ENCODE data around the gene DYRK2. TPM values are rescaled to one million over a fixed set of nuclear protein-coding genes. Genes with fewer than 3 reads are reported as not detected.

Gene DYRK2
- total and polyA plus RNA-seq, 2 experiments from 2014 or later, result 7.1 to 34.1 TPM

DNA sequence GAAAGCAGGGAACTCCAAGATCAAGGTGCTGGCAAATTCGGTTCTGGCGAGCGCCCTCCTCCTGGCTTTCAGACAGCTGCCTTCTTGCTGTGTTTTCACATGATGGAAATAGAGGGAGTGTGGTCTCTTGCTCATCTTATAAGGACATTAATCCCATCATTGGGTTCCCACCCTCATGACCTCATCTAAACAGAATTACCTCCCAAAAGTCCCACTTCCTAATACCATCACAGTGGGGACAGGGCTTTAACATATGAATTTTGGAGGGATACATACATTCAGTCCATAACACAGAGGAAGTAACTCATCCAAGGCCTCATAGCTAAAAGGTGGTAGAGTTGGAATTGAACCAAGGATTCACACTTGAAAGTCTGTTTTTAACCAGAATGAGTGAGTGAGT is 28.6 kb downstream of the DYRK2 start:
- Histone ChIP-seq H4K20me1 (replicated peaks; ENCODE audit: insufficient read depth) (no peaks in the 10 kb centered on the region), H3K4me1 (ENCODE audit: insufficient read depth) (no peaks in the 10 kb centered on the region), H3F3A (replicated peaks; ENCODE audit: low read depth) (no peaks in the 10 kb centered on the region), H3K27ac (ENCODE audit: low read depth) (no peak overlapping the region), H3K27me3 (ENCODE audit: insufficient read depth) (no peaks in the 10 kb centered on the region), H3K9me2 (ENCODE audit: insufficient read depth) (peaks cover 2% of the 10 kb centered on the region; the same call in 1 of the 2 replicates), H3K36me3 (ENCODE audit: insufficient read depth) (peaks cover 9% of the 10 kb centered on the region; the same call in 1 of the 2 replicates), H3K79me2 (replicated peaks; ENCODE audit: insufficient read depth) (no peaks in the 10 kb centered on the region), H2AFZ (no peak overlapping the region), H3K4me2 (no peak overlapping the region), H3K4me3 (no peak overlapping the region)
- no peak overlapping the region for H3K27ac Mint-ChIP-seq
- no peak overlapping the region for H3K4me3 Mint-ChIP-seq
- ATAC-seq (no peak), DNase-seq (ENCODE audit: low spot score) (no peak)
- H3K27me3 Mint-ChIP-seq (ENCODE audit: insufficient read depth, low read depth, poor library complexity), result peaks cover 4% of the 10 kb centered on the region
- TF ChIP-seq EZH2phosphoT487 (IDR thresholded peaks at IDR 0.05; ENCODE audit: unreplicated experiment) (no peak), STAT1 (IDR thresholded peaks at IDR 0.05; ENCODE audit: unreplicated experiment) (no peak), EZH2 (IDR thresholded peaks at IDR 0.05; ENCODE audit: low read depth, unreplicated experiment) (no peak), ZNF331 (CRISPR knock-in tag; IDR thresholded peaks at IDR 0.05; ENCODE audit: low read depth) (no peak), CTCF (conservative IDR thresholded peaks at IDR 0.05; ENCODE audit: low read depth in 2 of 2) (no peak), CREB1 (CRISPR knock-in tag; IDR thresholded peaks at IDR 0.05; ENCODE audit: low read depth) (no peak), ZNF114 (CRISPR knock-in tag; IDR thresholded peaks at IDR 0.05) (no peak), NANOG (IDR thresholded peaks at IDR 0.05; ENCODE audit: borderline replicate concordance) (no peak), REST (IDR thresholded peaks at IDR 0.05; ENCODE audit: unreplicated experiment) (no peak), ZNF462 (CRISPR knock-in tag; IDR thresholded peaks at IDR 0.05) (no peak), POLR2AphosphoS5 (IDR thresholded peaks at IDR 0.05; ENCODE audit: low read depth) (no peak), JUNB (IDR thresholded peaks at IDR 0.05; ENCODE audit: unreplicated experiment) (no peak), ETS1 (IDR thresholded peaks at IDR 0.05) (no peak)
- peaks cover 7% of the 10 kb centered on the region for H3K4me1 Mint-ChIP-seq
- peaks cover 34% of the 10 kb centered on the region for H3K36me3 Mint-ChIP-seq (ENCODE audit: low read depth)
- peaks cover 28% of the 10 kb centered on the region for H3K9me3 Mint-ChIP-seq

Data from GM23338 (cell line).